ENCODE data around the gene BLM. TPM values are rescaled to one million over a fixed set of nuclear protein-coding genes. Genes with fewer than 3 reads are reported as not detected.

Gene BLM
- total RNA-seq, 1 donor: 5.8 TPM

- no peak overlapping the region for H3K4me3 ChIP-seq (ENCODE audit: low read length)
- no peaks in the 10 kb centered on the region for H3K27me3 ChIP-seq (ENCODE audit: insufficient read depth, low read length)
- no peaks in the 10 kb centered on the region for H3K9me3 ChIP-seq (ENCODE audit: low read depth, low read length)
- no peaks in the 10 kb centered on the region for H3K4me1 ChIP-seq (ENCODE audit: insufficient read depth, low read length)
These were observed 56.3 kb downstream of the BLM start for GRCh38 chr15:90773485-90773884.

DNA sequence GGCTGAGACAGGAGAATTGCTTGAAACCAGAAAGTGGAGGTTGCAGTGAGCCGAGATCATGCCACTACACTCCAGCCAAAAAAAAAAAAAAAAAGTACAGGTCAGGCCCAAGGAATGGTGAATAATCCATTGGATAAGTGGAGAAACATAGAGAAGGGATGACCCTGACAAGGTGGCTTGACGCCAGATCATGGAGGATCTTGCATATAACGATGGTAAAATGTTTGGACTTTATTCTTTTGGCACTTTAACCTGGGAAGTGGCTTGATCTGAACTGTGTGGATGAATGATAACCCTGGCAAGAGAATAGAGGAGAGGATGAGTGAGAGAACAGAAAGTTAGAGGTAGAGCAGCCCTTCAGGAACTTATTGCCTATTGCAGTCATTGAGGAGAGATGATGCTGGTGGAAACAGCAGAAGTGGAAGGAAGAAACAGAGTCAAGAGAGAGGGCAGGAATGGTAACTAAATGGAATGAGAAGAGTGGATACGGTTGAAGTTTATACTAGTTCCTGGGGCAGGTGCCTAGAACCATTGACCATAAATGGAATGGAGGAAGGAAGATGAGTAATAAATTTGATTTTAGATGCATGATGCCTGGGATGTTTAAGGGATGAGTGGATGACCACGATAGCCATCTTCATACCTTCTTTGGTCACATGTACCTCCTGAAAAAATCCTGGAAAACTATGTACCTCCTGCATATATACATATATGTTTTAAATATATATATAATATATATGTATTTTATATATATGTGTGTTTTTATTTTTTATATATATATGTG is 57.8 kb downstream of the BLM start:
- Histone ChIP-seq H3K4me1 (ENCODE audit: insufficient read depth, low read length) (no peaks in the 10 kb centered on the region), H3K9me3 (ENCODE audit: low read depth, low read length) (no peaks in the 10 kb centered on the region), H3K27me3 (ENCODE audit: insufficient read depth, low read length) (no peaks in the 10 kb centered on the region), H3K4me3 (ENCODE audit: low read length) (no peak overlapping the region)

GRCh38 chr15:90780916-90781315 is 63.8 kb downstream of the BLM start:
- Histone ChIP-seq H3K4me3 (ENCODE audit: low read length) (no peak overlapping the region), H3K9me3 (ENCODE audit: low read depth, low read length) (no peaks in the 10 kb centered on the region), H3K27me3 (ENCODE audit: insufficient read depth, low read length) (no peaks in the 10 kb centered on the region), H3K4me1 (ENCODE audit: insufficient read depth, low read length) (peaks cover 17% of the 10 kb centered on the region)

- Histone ChIP-seq H3K9me3 (ENCODE audit: low read depth, low read length) (no peaks in the 10 kb centered on the region), H3K4me3 (ENCODE audit: low read length) (no peak overlapping the region), H3K27me3 (ENCODE audit: insufficient read depth, low read length) (no peaks in the 10 kb centered on the region), H3K4me1 (ENCODE audit: insufficient read depth, low read length) (peaks cover 23% of the 10 kb centered on the region)
These were observed 65.3 kb downstream of the BLM start for GRCh38 chr15:90782442-90782841.

DNA sequence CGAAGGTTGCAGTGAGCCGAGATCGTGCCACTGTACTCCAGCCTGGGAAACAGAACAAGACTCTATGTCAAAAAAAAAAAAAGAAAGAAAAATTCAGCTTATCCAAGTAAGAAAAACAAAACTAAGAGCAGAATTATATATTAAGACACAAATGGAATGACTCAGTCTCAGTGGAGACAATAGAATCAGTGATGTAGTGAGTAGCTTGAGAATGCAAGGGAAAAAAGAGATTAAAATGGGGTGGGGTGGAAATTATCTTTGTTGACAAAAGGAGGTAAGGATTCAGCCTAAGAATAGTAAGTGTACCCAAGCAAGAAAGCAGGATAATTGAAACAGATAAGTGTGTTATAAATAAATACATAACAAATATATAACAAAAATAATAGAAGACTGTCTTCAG is 70.7 kb downstream of the BLM start:
- Histone ChIP-seq H3K9me3 (ENCODE audit: low read depth, low read length) (no peaks in the 10 kb centered on the region), H3K4me1 (ENCODE audit: insufficient read depth, low read length) (peaks cover 6% of the 10 kb centered on the region), H3K27me3 (ENCODE audit: insufficient read depth, low read length) (no peaks in the 10 kb centered on the region), H3K4me3 (ENCODE audit: low read length) (no peak overlapping the region)

DNA sequence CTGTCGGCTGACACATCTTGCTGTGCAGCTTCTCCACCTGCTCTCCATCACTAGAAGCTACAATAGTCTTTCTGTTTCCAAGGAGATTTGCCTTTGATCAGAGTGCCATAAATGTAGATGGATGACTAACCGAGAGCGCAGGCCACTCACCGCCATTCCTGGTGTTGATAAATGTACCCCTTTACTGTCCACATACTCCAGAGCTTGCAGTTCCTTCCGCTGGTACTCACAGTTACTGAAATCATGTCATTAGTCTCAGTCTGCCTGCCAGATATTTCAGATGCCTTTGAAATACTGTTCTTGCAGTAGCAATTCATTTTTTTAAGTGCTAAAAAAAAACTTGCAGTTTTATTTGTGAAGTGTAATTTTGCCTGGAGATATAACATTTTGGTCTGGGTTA is 72.3 kb downstream of the BLM start:
- peaks cover 6% of the 10 kb centered on the region for H3K4me1 ChIP-seq (ENCODE audit: insufficient read depth, low read length)

GRCh38 chr15:90790057-90790456 is 72.9 kb downstream of the BLM start:
- no peaks in the 10 kb centered on the region for H3K27me3 ChIP-seq (ENCODE audit: insufficient read depth, low read length)
- H3K9me3 ChIP-seq (ENCODE audit: low read depth, low read length): no peaks in the 10 kb centered on the region
- H3K4me3 ChIP-seq (ENCODE audit: low read length): no peak overlapping the region
- H3K4me1 ChIP-seq (ENCODE audit: insufficient read depth, low read length): peaks cover 6% of the 10 kb centered on the region

More for the DNA sequence above, 72.3 kb downstream of the BLM start:
- no peaks in the 10 kb centered on the region for H3K27me3 ChIP-seq (ENCODE audit: insufficient read depth, low read length)
- H3K4me3 ChIP-seq (ENCODE audit: low read length): no peak overlapping the region
- H3K9me3 ChIP-seq (ENCODE audit: low read depth, low read length): no peaks in the 10 kb centered on the region

- no peaks in the 10 kb centered on the region for H3K27me3 ChIP-seq (ENCODE audit: insufficient read depth, low read length)
- peaks cover 6% of the 10 kb centered on the region for H3K4me1 ChIP-seq (ENCODE audit: insufficient read depth, low read length)
- no peak overlapping the region for H3K4me3 ChIP-seq (ENCODE audit: low read length)
- H3K9me3 ChIP-seq (ENCODE audit: low read depth, low read length): no peaks in the 10 kb centered on the region
These were observed 73.4 kb downstream of the BLM start for GRCh38 chr15:90790561-90790960.

DNA sequence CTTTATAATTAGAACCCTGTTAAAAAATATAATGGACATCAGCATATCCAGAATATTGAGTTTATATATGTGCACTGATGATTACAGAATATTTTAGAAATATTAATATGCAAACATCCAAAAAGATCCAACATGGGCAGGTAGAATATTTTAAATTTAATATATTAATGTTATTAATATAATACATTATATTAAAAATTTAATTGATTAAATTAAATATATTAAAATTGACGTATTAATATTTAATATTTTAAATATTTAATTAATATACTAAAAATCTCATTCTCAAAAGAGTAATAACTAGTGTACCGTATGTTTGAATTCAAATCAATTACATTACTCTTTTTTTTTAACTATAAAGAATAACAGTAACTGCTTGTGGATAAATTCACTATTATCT is 77.4 kb downstream of the BLM start:
- no peaks in the 10 kb centered on the region for H3K27me3 ChIP-seq (ENCODE audit: insufficient read depth, low read length)
- no peak overlapping the region for H3K4me3 ChIP-seq (ENCODE audit: low read length)
- H3K9me3 ChIP-seq (ENCODE audit: low read depth, low read length): no peaks in the 10 kb centered on the region
- no peaks in the 10 kb centered on the region for H3K4me1 ChIP-seq (ENCODE audit: insufficient read depth, low read length)

GRCh38 chr15:90799639-90800170 is 82.6 kb downstream of the BLM start:
- H3K27me3 ChIP-seq (ENCODE audit: insufficient read depth, low read length): no peaks in the 10 kb centered on the region
- no peaks in the 10 kb centered on the region for H3K9me3 ChIP-seq (ENCODE audit: low read depth, low read length)
- no peak overlapping the region for H3K4me3 ChIP-seq (ENCODE audit: low read length)
- no peaks in the 10 kb centered on the region for H3K4me1 ChIP-seq (ENCODE audit: insufficient read depth, low read length)

DNA sequence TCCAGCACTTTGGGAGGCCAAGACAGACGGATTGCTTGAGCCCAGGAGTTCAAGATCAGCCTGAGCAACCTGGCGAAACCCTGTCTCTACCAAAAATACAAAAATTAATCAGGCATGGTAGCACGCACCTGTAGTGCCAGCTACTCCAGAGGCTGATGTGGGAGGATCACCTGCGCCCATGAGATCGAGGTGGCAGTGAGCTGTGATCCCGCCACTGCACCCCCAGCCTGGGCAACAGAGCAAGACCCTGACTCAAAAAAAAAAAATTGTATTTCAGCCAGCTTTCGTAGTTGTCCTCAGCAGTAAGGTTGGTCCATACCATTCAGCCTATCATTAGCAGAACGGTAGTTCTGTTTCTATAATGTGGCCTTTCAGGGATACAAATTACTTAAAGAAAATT is 84.7 kb downstream of the BLM start:
- H3K9me3 ChIP-seq (ENCODE audit: low read depth, low read length): no peaks in the 10 kb centered on the region
- H3K4me1 ChIP-seq (ENCODE audit: insufficient read depth, low read length): no peaks in the 10 kb centered on the region
- H3K27me3 ChIP-seq (ENCODE audit: insufficient read depth, low read length): no peaks in the 10 kb centered on the region
- H3K4me3 ChIP-seq (ENCODE audit: low read length): no peak overlapping the region

DNA sequence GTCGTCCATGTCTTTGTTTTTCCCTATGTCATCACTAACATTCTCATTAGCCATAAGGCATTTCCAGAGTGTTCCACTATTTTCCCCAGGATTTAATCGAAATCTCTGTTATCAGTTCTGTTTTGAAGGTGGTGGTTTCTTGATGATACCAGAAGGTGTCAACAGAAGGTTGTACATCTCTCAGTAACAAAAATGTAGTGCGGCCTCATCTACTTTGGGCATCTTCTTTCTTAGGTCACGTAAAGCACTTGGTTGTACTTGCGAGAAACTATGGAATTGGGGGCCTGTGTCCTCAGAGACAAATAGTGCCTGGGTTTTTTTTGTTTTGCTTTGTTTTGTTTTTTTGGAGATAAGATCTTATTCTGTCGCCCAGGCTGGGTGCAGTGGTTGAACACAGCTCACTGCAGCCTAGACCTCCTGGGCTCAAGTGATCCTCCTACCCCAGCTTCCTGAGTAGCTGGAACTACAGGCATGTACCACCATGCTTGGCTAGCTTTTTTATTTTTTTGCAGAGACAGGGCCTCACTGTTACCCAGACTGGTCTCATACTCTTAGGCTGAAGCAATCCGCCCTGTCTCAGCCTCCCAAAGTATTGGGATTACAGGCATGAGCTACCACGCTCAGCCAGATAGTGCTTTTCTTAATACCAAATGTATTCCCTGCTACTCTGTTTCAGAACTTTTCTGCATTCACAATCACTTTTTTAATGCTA is 90.1 kb downstream of the BLM start:
- Histone ChIP-seq H3K27me3 (ENCODE audit: insufficient read depth, low read length) (no peaks in the 10 kb centered on the region), H3K4me3 (ENCODE audit: low read length) (no peak overlapping the region), H3K4me1 (ENCODE audit: insufficient read depth, low read length) (peaks cover 22% of the 10 kb centered on the region), H3K9me3 (ENCODE audit: low read depth, low read length) (no peaks in the 10 kb centered on the region)

- no peaks in the 10 kb centered on the region for H3K9me3 ChIP-seq (ENCODE audit: low read depth, low read length)
- H3K4me3 ChIP-seq (ENCODE audit: low read length): no peak overlapping the region
- H3K4me1 ChIP-seq (ENCODE audit: insufficient read depth, low read length): peaks cover 27% of the 10 kb centered on the region
- no peaks in the 10 kb centered on the region for H3K27me3 ChIP-seq (ENCODE audit: insufficient read depth, low read length)
These were observed 90.6 kb downstream of the BLM start for GRCh38 chr15:90807786-90808086.

GRCh38 chr15:90808517-90809235 is 91.5 kb downstream of the BLM start:
- H3K9me3 ChIP-seq (ENCODE audit: low read depth, low read length): no peaks in the 10 kb centered on the region
- H3K27me3 ChIP-seq (ENCODE audit: insufficient read depth, low read length): no peaks in the 10 kb centered on the region
- H3K4me1 ChIP-seq (ENCODE audit: insufficient read depth, low read length): peaks cover 37% of the 10 kb centered on the region
- H3K4me3 ChIP-seq (ENCODE audit: low read length): no peak overlapping the region

DNA sequence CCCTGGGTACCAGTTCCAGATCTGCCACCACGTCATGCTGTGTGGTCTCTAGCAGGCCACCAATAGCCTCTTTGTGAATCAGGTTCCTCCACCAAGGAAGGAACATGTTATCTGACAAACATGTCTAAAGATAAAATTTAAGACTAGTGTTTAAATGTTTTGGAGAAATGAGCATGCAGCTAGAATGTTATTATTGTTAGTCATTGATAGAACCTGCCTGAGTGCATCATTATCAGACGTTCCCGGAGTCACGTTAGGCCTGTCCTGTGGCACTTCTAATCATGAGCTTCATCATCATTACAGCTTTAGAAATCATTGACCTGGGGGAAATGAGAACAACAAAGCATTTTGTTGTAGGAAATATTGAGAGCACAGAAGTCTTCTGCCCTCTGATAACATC is 92.4 kb downstream of the BLM start:
- no peak overlapping the region for H3K4me3 ChIP-seq (ENCODE audit: low read length)
- H3K27me3 ChIP-seq (ENCODE audit: insufficient read depth, low read length): no peaks in the 10 kb centered on the region
- H3K4me1 ChIP-seq (ENCODE audit: insufficient read depth, low read length): peaks cover 45% of the 10 kb centered on the region
- H3K9me3 ChIP-seq (ENCODE audit: low read depth, low read length): no peaks in the 10 kb centered on the region
